HepG2 (cell line): ENCODE measurements around the gene NSUN3. TPM values are rescaled to one million over a fixed set of nuclear protein-coding genes. Genes with fewer than 3 reads are reported as not detected.

Experiments
- MAFF ChIP-seq: IDR thresholded peaks from 2 replicates; pipeline ENCODE4 v1.6.1; 2011; ENCODE audit warnings: low read depth, low read length, improper control_type of control experiment
- PAF1 ChIP-seq: IDR thresholded peaks from 2 replicates; pipeline ENCODE4 v1.6.1; 2016; ENCODE audit warnings: missing genetic modification reagents, missing compliant biosample characterization
- SP4 ChIP-seq: sonication (generic); formaldehyde crosslinking; IDR thresholded peaks from 2 replicates; pipeline ENCODE4 v1.8.1; 2023; ENCODE audit warnings: mild to moderate bottlenecking, missing genetic modification reagents
- SYNCRIP ChIP-seq: fragments of 200-400 bp; formaldehyde crosslinking; IDR thresholded peaks from 2 replicates; pipeline ENCODE4 v1.6.1; 2018; ENCODE audit warnings: mild to moderate bottlenecking, low read depth, low read length; ENCODE audit not compliant: insufficient read depth
- U2AF2 ChIP-seq: fragments of 200-400 bp; formaldehyde crosslinking; IDR thresholded peaks from 2 replicates; pipeline ENCODE4 v1.6.1; 2017; ENCODE audit warnings: low read depth, mild to moderate bottlenecking, low read length
- ZBTB4 ChIP-seq: sonication (generic); formaldehyde crosslinking; IDR thresholded peaks from 2 replicates; pipeline ENCODE4 v1.4.0; 2020; ENCODE audit warnings: missing genetic modification reagents, mild to moderate bottlenecking, borderline replicate concordance
- ZNF326 ChIP-seq: sonication (generic); formaldehyde crosslinking; IDR thresholded peaks from 2 replicates; pipeline ENCODE4 v1.4.0; 2020; ENCODE audit warnings: missing genetic modification reagents, borderline replicate concordance
- ZNF460 ChIP-seq: sonication (generic); formaldehyde crosslinking; IDR thresholded peaks from 2 replicates; pipeline ENCODE4 v1.5.1; 2020; ENCODE audit warnings: missing genetic modification reagents, mild to moderate bottlenecking, borderline replicate concordance
- ZNF629 ChIP-seq: sonication (generic); formaldehyde crosslinking; conservative IDR thresholded peaks from 2 replicates; pipeline ENCODE4 v1.5.0; 2020; ENCODE audit warnings: missing genetic modification reagents
- ZNF713 ChIP-seq: sonication (generic); formaldehyde crosslinking; IDR thresholded peaks from 2 replicates; pipeline ENCODE4 v1.4.0; 2020; ENCODE audit warnings: mild to moderate bottlenecking, missing genetic modification reagents
- ZNF879 ChIP-seq: sonication (generic); formaldehyde crosslinking; IDR thresholded peaks from 2 replicates; pipeline ENCODE4 v1.8.1; 2023; ENCODE audit warnings: missing genetic modification reagents
- polyA plus RNA-seq, 8 experiments: library from polyadenylated mRNA; depleted of rRNA in 3 of 8; stranded (reverse) in 7 of 8; unstranded in 1 of 8; fragments of >200 nt; fragmentation: Illumina TruSeq in 4 of 8; extraction: Trizol in 4 of 8; gene quantifications; 2 replicates each; pipeline versions ENCODE4 v1.2.1 to v1.2.3, GENCODE V29; 2011 to 2016; ENCODE audit warnings: low read depth in 4 of 8, missing spikeins in 1 of 8, mixed read lengths in 1 of 8; ENCODE audit not compliant: insufficient read depth in 1 of 8
- total RNA-seq, 5 experiments: library from RNA; depleted of rRNA; stranded (reverse); fragments of >200 nt; fragmentation: Illumina TruSeq; extraction: Trizol; gene quantifications; 2 replicates each; pipeline ENCODE4 v1.2.3, GENCODE V29; 2016; ENCODE audit warnings: low read depth in 1 of 5
- TF ChIP-seq, protein P1 (sequence below): sonication (generic); formaldehyde crosslinking; conservative IDR thresholded peaks from 2 replicates; pipeline ENCODE4 v1.4.0; 2020; ENCODE audit warnings: missing genetic modification reagents
- TF ChIP-seq, protein P2 (sequence below): sonication (generic); formaldehyde crosslinking; IDR thresholded peaks from 2 replicates; pipeline ENCODE4 v1.5.0; 2020; ENCODE audit warnings: missing genetic modification reagents

The NSUN3 gene
- total and polyA plus RNA-seq, 2 of the 13 experiments (the other 11 are each of a cell fraction or from before 2014, with no cell fraction given): 3.2 to 10.6 TPM

GRCh38 chr3:94062513-94063404 is at the start of gene NSUN3, which contains the start of gene DHFR2 (continued):
- no peak for TF ChIP-seq ZNF713 (CRISPR knock-in tag)
- TF ChIP-seq, protein P1, sequence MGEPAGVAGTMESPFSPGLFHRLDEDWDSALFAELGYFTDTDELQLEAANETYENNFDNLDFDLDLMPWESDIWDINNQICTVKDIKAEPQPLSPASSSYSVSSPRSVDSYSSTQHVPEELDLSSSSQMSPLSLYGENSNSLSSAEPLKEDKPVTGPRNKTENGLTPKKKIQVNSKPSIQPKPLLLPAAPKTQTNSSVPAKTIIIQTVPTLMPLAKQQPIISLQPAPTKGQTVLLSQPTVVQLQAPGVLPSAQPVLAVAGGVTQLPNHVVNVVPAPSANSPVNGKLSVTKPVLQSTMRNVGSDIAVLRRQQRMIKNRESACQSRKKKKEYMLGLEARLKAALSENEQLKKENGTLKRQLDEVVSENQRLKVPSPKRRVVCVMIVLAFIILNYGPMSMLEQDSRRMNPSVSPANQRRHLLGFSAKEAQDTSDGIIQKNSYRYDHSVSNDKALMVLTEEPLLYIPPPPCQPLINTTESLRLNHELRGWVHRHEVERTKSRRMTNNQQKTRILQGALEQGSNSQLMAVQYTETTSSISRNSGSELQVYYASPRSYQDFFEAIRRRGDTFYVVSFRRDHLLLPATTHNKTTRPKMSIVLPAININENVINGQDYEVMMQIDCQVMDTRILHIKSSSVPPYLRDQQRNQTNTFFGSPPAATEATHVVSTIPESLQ: no peak
- TF ChIP-seq ZNF460 (CRISPR knock-in tag): no peak; the same call in 1 of the 2 replicates
- TF ChIP-seq ZNF879 (CRISPR knock-in tag): no peak
- no peak for TF ChIP-seq SYNCRIP
- TF ChIP-seq MAFF: peak; percentile 88
- TF ChIP-seq ZBTB4: no peak
- no peak for TF ChIP-seq PAF1
- peak; percentile 49; the same call in 1 of the 2 replicates for TF ChIP-seq U2AF2
- no peak for TF ChIP-seq ZNF629 (CRISPR knock-in tag)
- peak; percentile 35 for TF ChIP-seq SP4 (CRISPR knock-in tag)
- TF ChIP-seq, protein P2, sequence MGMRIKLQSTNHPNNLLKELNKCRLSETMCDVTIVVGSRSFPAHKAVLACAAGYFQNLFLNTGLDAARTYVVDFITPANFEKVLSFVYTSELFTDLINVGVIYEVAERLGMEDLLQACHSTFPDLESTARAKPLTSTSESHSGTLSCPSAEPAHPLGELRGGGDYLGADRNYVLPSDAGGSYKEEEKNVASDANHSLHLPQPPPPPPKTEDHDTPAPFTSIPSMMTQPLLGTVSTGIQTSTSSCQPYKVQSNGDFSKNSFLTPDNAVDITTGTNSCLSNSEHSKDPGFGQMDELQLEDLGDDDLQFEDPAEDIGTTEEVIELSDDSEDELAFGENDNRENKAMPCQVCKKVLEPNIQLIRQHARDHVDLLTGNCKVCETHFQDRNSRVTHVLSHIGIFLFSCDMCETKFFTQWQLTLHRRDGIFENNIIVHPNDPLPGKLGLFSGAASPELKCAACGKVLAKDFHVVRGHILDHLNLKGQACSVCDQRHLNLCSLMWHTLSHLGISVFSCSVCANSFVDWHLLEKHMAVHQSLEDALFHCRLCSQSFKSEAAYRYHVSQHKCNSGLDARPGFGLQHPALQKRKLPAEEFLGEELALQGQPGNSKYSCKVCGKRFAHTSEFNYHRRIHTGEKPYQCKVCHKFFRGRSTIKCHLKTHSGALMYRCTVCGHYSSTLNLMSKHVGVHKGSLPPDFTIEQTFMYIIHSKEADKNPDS (CRISPR knock-in tag): no peak
- no peak for TF ChIP-seq ZNF326
